GM18870 (cell line): ENCODE measurements around the gene CCL3.
"Not testable (repeated sequence)": the region's sequence is repeated elsewhere in the genome, so short reads cannot be mapped to it uniquely, and the experiment has no call there.

Experiments
- ATAC-seq: cut with Tn5 transposase; IDR thresholded peaks from one replicate; pipeline ENCODE4 v1.9.1; 2021; ENCODE audit warnings: moderate library complexity; ENCODE audit not compliant: unreplicated experiment

The CCL3 gene

GRCh38 chr17:36117505-36118382, 27.8 kb upstream of the CCL3 start:
- ATAC-seq: no peak

GRCh38 chr17:36115649-36115977, 25.7 kb upstream of the CCL3 start:
- not testable (repeated sequence) for ATAC-seq

GRCh38 chr17:36114971-36115648, 25.2 kb upstream of the CCL3 start:
- not testable (repeated sequence) for ATAC-seq

DNA sequence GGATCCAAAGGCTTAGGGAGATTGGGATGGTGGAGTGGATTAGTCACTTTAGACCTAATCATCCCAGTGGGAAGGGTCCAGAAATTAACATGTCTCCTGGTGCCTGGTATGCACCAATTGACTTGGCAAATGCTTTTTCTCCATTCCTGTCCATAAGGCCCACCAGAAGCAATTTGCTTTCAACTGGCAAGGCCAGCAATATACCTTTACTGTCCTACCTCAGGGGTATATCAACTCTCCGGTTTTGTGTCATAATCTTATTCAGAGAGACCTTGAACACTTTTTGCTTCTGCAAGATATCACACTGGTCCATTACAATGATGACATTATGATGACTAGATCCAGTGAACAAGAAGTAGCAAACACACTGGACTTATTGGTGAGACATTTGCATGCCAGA, 23.2 kb upstream of the CCL3 start:
- ATAC-seq: not testable (repeated sequence)

DNA sequence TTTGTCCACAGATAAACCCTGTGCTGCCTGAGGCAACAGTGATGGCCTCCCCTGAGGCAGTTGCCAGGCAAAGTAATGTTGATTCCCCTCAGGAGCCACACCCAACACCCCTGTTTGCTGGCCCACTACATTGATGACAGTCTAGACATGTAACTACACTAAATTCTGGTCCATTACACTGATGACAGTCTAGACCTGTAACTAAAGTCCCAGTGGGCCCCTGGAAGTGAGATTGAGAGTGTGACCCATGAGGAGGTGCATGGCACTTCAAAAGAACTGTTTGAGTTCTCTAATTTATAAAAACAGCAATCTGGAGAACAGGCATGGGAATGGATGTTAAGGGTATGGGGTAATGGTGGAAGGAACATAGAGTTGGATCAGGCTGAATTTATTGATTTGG, 22.6 kb upstream of the CCL3 start:
- ATAC-seq: no peak

GRCh38 chr17:36111068-36111490, 21.1 kb upstream of the CCL3 start:
- no peak for ATAC-seq

- not testable (repeated sequence) for ATAC-seq
Observed at GRCh38 chr17:36108265-36108664, 18.3 kb upstream of the CCL3 start.

DNA sequence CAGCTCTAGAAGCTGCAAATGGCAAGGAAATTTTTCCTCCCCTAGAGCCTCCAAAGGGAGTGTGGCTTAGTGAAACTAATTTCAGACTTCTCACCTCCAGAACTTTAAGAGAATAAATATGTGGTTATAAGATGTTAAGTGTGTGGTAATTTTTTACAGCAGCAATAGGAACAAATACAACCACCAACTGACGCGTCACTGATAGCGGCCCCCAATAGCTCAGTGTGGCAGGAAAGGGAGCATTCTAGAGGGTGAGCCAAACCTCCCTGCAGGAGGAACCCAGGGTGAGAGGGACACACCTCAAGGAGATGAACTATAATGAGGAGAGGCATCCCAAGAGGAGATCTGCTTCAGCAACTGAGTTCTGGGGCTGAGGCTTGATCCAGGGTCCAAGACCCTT, 17.7 kb upstream of the CCL3 start:
- ATAC-seq: no peak

DNA sequence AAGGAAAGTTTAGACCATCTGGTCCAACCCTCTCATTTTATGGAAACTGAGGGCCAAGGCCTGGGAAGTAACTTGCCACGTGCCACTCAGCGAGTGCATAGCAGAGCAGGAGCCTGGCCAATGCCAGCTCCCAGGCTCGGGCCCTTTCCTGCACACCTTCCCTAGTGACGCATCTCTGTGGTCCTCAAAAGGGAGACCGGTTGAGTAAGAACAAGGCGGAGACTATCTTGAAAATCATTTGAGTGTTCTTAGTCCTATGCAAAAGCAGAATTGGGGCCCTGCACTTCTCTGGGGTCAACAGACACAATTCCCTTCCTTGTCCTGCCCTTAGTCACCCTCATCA, 16.5 kb upstream of the CCL3 start:
- ATAC-seq: no peak

DNA sequence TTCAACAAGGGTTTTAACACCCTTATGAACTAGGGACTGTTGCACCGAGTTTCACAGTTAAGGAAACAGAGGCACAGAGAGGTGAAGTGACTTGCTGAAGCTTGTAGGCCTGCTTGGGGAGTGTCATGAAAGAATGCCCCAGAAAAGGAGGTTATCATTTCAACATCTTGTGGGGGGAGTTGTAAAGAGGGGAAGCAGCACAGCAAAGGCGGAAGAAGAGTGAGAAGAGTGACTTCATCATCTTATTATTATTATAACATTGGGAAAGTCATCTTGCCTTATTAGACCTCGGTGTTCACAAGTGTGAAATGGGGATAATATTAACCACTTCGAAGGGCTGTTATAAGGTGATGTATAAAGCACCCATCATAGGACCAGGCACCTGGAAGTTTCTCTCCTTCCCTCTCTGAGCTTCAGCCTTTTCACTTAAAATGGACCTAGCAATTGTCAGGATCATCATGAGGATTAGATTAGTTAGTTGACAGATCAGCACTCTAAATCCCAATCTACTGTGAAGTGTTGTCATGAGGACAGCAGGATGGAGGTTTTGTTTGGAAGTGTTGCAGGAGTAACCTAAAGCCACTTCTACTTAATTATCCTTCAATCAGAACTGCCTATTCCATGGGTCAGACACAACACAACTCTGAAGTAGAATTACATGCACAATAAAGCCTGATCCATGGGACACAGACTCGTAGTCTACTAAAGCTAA, 16.0 kb upstream of the CCL3 start:
- ATAC-seq: no peak

GRCh38 chr17:36104701-36105181, 14.8 kb upstream of the CCL3 start:
- no peak for ATAC-seq

DNA sequence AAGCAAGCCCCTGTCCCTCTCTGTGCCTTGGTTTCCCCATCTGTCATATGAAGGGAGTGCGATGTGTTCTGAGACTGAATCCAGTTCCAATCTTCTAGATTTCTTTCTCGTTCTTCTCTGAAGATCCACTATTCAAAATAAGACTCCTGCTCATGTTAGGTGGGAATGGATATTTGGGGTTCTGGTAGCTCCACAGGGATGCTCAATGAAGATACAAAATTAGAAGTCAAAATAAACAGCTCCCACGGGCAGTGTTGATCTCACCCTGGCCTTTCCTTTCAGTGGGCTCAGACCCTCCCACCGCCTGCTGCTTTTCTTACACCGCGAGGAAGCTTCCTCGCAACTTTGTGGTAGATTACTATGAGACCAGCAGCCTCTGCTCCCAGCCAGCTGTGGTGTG, 14.3 kb upstream of the CCL3 start:
- ATAC-seq: not testable (repeated sequence)

DNA sequence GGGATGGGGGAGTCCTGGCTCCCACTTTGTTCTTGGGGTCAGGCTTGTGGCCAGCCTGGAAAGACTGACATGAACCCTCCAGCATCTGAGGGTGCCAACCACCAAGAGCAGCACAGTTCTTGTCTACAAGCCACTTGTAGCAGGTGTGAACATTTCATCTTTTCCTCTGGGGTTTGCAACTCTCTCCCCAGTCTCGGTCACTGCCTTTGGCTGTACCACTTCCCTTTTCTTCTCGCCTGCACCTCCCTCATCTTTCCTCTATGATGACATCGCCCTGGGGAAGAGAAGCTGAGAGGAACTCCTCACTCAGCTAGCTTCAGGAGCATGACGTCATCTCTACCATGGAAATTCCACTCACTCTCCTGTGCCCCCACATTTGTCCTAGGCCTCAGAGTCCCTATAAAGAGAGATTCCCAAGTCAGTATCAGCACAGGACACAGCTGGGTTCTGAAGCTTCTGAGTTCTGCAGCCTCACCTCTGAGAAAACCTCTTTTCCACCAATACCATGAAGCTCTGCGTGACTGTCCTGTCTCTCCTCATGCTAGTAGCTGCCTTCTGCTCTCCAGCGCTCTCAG, 13.5 kb upstream of the CCL3 start, which contains the start of gene CCL4:
Gene CCL4 (plus strand): TSS at position 427 of the 575 bp plus-strand sequence. CDS start 79 bp downstream, at position 506.
- peak; percentile 69 for ATAC-seq

DNA sequence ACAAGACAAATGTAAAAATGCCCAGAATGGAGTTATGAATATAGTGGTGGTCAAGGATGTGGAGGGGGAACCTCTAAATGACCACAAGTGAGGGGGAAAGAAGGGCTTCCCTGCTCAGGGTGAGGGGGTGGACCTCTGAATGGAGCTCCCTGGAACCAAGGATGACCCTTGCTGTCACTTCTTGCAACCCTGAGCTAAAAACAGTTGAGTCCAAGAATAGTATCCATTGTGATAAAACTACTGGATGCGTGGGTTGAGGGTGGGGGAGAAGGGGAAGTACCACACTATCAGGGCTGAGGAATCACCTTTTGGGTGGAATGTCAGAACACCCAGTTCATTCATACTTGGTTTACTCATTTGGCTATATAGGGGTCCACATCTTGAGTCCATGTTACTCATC, 9.1 kb upstream of the CCL3 start:
- not testable (repeated sequence) for ATAC-seq

GRCh38 chr17:36095992-36096391, 6.0 kb upstream of the CCL3 start:
- ATAC-seq: no peak

- ATAC-seq: no peak
Observed at GRCh38 chr17:36094746-36095145, 4.8 kb upstream of the CCL3 start.

- no peak for ATAC-seq
Observed at GRCh38 chr17:36094232-36094631, 4.3 kb upstream of the CCL3 start.

- ATAC-seq: not testable (repeated sequence)
Observed at GRCh38 chr17:36092715-36093114, 2.8 kb upstream of the CCL3 start.

DNA sequence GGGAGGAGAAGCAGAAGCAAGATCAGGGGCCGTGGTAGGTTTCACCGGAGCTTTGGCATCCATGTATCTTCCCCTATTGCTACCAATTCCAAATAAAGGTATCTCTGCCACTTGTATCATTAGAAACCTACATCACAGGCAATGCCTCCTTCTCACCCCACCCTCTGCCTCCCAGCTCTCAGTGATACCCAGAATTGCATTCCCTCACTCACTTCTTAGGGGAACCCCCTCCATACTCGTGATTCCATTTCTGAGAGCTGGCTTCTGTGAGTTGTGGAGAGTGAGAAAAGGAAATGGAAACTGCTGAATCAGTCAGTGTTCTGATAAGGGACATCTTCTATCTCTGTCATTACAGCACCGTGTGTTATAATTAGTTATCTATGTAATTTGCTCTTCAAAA, 2.3 kb upstream of the CCL3 start:
- no peak for ATAC-seq

GRCh38 chr17:36089339-36089865, 541 bp downstream of the CCL3 start:
- no peak for ATAC-seq
